ENCODE measurements around the gene GMPPA.

Gene GMPPA

GRCh38 chr2:219460424-219460926 lies 38.2 kb upstream of the GMPPA start:
- TF ChIP-seq POLR2A (IDR thresholded peaks at IDR 0.05; ENCODE audit: low read depth, low read length) = no peak
- TF ChIP-seq POLR2AphosphoS5 (IDR thresholded peaks at IDR 0.05; ENCODE audit: low read depth, low read length) = no peak
- no peak for TF ChIP-seq TAF1 (IDR thresholded peaks at IDR 0.05; ENCODE audit: borderline replicate concordance, low read depth, low read length)
- no peak for FAIRE-seq
- no peak for DNase-seq (ENCODE audit: insufficient read length)

DNA sequence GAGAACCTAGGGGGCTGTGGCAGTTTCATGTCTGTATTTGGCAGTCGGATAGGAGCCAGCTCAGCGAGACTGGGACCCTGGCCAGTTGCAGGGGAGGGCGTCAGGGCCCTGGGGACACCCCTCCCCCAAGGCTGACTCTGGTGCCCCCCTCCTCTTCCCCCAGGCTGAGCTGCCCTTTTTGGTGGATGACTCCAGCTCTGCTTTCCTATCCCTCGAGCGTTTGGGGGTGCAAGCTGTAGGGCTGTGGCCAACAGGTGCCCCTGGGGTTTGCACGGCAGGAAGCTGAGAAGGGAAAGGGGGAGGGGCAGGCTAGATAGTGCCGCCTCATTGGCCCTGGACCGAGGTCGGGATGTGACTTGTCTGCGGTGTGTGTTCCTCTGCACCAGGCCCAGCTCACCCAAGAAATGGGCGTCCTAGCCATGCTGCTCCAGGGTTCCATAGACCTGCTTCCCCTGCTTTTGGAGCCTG lies 37.6 kb upstream of the GMPPA start:
- TF ChIP-seq POLR2AphosphoS5 (IDR thresholded peaks at IDR 0.05; ENCODE audit: low read depth, low read length) (no peak), TAF1 (IDR thresholded peaks at IDR 0.05; ENCODE audit: borderline replicate concordance, low read depth, low read length) (no peak), POLR2A (IDR thresholded peaks at IDR 0.05; ENCODE audit: low read depth, low read length) (no peak)
- DNase-seq (ENCODE audit: insufficient read length) (no peak), FAIRE-seq (no peak)

DNA sequence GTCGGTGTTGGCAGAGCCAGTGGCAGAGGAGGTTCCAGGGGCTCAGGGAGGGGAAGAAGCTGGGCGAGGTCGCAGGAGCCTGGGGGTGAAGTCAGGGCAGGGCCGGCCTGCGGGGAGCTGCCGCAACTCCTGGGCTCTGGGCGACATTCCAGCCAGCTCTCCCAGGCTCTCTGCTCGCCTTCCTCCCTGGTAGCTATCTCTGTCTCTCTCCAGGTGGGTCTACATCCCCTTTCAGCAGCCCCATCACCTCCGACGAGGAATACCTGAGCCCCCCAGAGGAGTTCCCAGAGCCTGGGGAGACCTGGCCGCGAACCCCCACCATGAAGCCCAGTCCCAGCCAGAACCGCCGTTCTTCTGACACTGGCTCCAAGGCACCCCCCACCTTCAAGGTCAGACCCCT lies 37.0 kb upstream of the GMPPA start:
- no peak for TF ChIP-seq POLR2A (IDR thresholded peaks at IDR 0.05; ENCODE audit: low read depth, low read length)
- DNase-seq (ENCODE audit: insufficient read length) = no peak
- FAIRE-seq = no peak

- no peak for TF ChIP-seq POLR2A (IDR thresholded peaks at IDR 0.05; ENCODE audit: low read depth, low read length)
- TF ChIP-seq POLR2AphosphoS5 (IDR thresholded peaks at IDR 0.05; ENCODE audit: low read depth, low read length) = no peak
- TF ChIP-seq TAF1 (IDR thresholded peaks at IDR 0.05; ENCODE audit: borderline replicate concordance, low read depth, low read length) = no peak
- FAIRE-seq (no peak), DNase-seq (ENCODE audit: insufficient read length) (no peak)
Measured at GRCh38 chr2:219462349-219462748, 36.3 kb upstream of the GMPPA start.

DNA sequence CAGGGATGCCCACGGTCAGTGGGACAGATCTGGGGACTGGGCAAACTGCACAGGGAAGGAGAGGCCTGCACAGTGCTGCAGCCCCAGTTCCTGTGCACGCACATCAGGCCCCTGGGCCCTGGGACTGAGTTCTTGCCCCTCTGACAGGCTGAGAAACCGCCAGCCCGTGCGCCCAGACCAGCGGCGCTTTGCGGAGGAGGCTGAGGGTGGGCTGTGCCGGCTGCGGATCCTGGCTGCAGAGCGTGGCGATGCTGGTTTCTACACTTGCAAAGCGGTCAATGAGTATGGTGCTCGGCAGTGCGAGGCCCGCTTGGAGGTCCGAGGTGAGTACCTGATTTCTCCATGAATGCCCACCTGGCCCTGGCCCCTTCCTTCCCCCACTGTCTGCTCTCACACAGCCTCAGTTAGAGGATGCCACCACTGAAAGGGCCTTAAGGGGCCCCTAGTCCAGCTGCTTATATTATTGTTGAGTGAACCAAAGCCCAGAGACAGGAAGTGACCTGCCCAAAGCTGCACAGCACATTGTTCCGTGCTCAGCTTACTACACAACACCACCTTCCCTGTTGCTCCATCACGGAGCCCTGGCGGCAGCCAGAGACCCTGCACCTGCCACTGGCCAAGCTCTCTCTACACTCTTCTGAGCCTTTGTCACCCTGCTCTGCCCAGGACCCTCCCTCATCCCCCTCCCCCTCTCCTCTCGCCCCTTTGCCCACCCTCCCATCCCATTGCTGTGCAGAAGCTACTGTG lies 34.2 kb upstream of the GMPPA start:
- TF ChIP-seq POLR2AphosphoS5 (IDR thresholded peaks at IDR 0.05; ENCODE audit: low read depth, low read length) (no peak), TAF1 (IDR thresholded peaks at IDR 0.05; ENCODE audit: borderline replicate concordance, low read depth, low read length) (no peak)
- FAIRE-seq = no peak

GRCh38 chr2:219465659-219466561 lies 32.8 kb upstream of the GMPPA start:
- TF ChIP-seq POLR2AphosphoS5 (IDR thresholded peaks at IDR 0.05; ENCODE audit: low read depth, low read length) (no peak), POLR2A (IDR thresholded peaks at IDR 0.05; ENCODE audit: low read depth, low read length) (no peak), TAF1 (IDR thresholded peaks at IDR 0.05; ENCODE audit: borderline replicate concordance, low read depth, low read length) (no peak)
- FAIRE-seq = no peak

More for the DNA sequence above, 34.2 kb upstream of the GMPPA start:
- no peak for DNase-seq (ENCODE audit: insufficient read length)

DNA sequence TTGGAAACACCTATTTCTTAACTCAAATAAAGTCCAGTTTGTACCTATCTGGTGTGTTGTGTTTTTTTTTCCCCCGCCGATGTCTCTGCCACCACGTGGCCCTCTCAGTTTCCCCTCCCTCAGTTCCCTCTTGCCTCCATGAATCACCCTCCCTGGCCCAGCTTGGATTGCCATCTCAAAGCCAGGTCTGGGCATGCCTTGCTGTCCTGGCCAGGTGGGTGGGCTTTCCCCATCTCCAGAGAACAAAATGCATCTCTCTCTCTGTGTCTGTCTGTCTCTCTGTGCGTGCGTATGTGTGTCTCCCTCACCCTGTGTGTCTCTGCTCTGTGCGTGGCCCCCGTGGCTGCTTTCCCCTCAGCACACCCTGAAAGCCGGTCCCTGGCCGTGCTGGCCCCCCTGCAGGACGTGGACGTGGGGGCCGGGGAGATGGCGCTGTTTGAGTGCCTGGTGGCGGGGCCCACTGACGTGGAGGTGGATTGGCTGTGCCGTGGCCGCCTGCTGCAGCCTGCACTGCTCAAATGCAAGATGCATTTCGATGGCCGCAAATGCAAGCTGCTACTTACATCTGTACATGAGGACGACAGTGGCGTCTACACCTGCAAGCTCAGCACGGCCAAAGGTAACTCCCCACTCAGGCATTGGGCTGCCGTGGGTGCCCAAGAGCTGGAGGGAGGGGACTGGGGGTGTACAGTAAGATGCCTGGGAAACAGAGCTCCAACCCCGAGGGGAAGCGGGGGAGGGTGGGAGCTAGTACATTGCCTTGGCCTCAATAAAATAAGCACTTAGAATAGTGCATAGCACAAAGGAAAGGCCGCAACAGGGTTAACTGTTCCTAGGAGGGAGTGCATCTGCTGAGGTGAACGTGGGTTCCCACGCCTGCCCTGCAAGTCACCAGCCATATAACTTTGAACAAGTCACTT lies 31.6 kb upstream of the GMPPA start:
- no peak for FAIRE-seq
- DNase-seq (ENCODE audit: insufficient read length) = no peak

More at GRCh38 chr2:219465659-219466561, 32.8 kb upstream of the GMPPA start:
- DNase-seq (ENCODE audit: insufficient read length) = no peak

GRCh38 chr2:219467736-219468075 lies 31.0 kb upstream of the GMPPA start:
- no peak for DNase-seq (ENCODE audit: insufficient read length)
- no peak for FAIRE-seq
- TF ChIP-seq POLR2AphosphoS5 (IDR thresholded peaks at IDR 0.05; ENCODE audit: low read depth, low read length) = no peak
- no peak for TF ChIP-seq TAF1 (IDR thresholded peaks at IDR 0.05; ENCODE audit: borderline replicate concordance, low read depth, low read length)
- TF ChIP-seq POLR2A (IDR thresholded peaks at IDR 0.05; ENCODE audit: low read depth, low read length) = no peak

More for the DNA sequence above, 31.6 kb upstream of the GMPPA start:
- TF ChIP-seq TAF1 (IDR thresholded peaks at IDR 0.05; ENCODE audit: borderline replicate concordance, low read depth, low read length) (no peak), POLR2A (IDR thresholded peaks at IDR 0.05; ENCODE audit: low read depth, low read length) (no peak), POLR2AphosphoS5 (IDR thresholded peaks at IDR 0.05; ENCODE audit: low read depth, low read length) (no peak)

- FAIRE-seq = no peak
- TF ChIP-seq POLR2AphosphoS5 (IDR thresholded peaks at IDR 0.05; ENCODE audit: low read depth, low read length) (no peak), POLR2A (IDR thresholded peaks at IDR 0.05; ENCODE audit: low read depth, low read length) (no peak), TAF1 (IDR thresholded peaks at IDR 0.05; ENCODE audit: borderline replicate concordance, low read depth, low read length) (no peak)
- no peak for DNase-seq (ENCODE audit: insufficient read length)
Measured at GRCh38 chr2:219468410-219469185, 30.1 kb upstream of the GMPPA start.

DNA sequence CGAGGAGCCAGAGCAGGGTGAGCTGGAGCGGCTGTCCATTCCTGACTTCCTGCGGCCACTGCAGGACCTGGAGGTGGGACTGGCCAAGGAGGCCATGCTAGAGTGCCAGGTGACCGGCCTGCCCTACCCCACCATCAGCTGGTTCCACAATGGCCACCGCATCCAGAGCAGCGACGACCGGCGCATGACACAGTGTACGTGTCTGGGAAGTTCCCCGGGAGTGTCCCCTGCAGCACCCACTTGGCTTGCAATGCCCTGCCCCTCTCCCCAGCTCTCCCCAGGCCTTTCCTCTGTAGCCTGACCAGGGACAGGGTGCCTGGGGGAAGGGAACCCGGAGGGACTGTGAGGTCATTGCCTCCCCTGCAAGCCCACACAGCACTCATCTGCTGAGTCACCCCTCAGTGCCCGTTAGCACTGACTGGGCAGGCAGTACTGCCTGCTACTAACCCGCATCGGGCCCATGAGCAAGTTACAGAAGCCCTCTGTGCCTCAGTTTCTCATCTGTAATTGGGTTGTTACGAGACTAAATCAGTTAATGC lies 29.4 kb upstream of the GMPPA start:
- TF ChIP-seq POLR2A (IDR thresholded peaks at IDR 0.05; ENCODE audit: low read depth, low read length) (no peak), TAF1 (IDR thresholded peaks at IDR 0.05; ENCODE audit: borderline replicate concordance, low read depth, low read length) (no peak), POLR2AphosphoS5 (IDR thresholded peaks at IDR 0.05; ENCODE audit: low read depth, low read length) (no peak)
- FAIRE-seq = no peak
- DNase-seq (ENCODE audit: insufficient read length) = no peak
